Upper lobe of left lung (tissue), 4 donors: ENCODE measurements around the gene TP53TG5.

Experiments used
- CTCF ChIP-seq, 6 experiments: fragments of 450-650 bp in 4 of 6; fragments of 200-600 bp in 2 of 6; sonication (generic) in 2 of 6; IDR thresholded peaks; one replicate each; pipeline ENCODE4 v1.5.1; 2016 to 2019; ENCODE audit warnings: antibody characterized with exemption in 6 of 6
- EP300 ChIP-seq, 4 donors: sonication (generic); formaldehyde crosslinking; IDR thresholded peaks; one replicate each; pipeline ENCODE4 v1.5.1; 2017; ENCODE audit warnings: antibody characterized with exemption in 4 of 4, control low read depth in 2 of 4

- TF ChIP-seq EP300 (IDR thresholded peaks at IDR 0.05) (no peak), CTCF (IDR thresholded peaks at IDR 0.05) (no peak)
Measured at GRCh38 chr20:45354423-45355208, 23.5 kb downstream of the TP53TG5 start.
